NCI-H526 (cell line): ENCODE results near the gene CACNA1A.
A peak's percentile ranks its signal among the peaks of the same experiment; 100 is the strongest.

Source experiments
- DNase-seq, 2 experiments: peaks; one replicate each; lab custom pipeline; 2025; lab: John Stamatoyannopoulos, UW

Gene CACNA1A

GRCh38 chr19:13313875-13314274 lies 192.4 kb downstream of the CACNA1A start:
- no peak for DNase-seq

- DNase-seq = no peak
Observed at GRCh38 chr19:13309864-13310263, 196.4 kb downstream of the CACNA1A start.

- DNase-seq = no peak
Observed at GRCh38 chr19:13303381-13304129, 202.7 kb downstream of the CACNA1A start.

- DNase-seq = no peak
Observed at GRCh38 chr19:13302526-13303270, 203.6 kb downstream of the CACNA1A start.

GRCh38 chr19:13301627-13302334 lies 204.5 kb downstream of the CACNA1A start:
- DNase-seq = no peak

- DNase-seq = no peak
Observed at GRCh38 chr19:13300421-13301030, 205.8 kb downstream of the CACNA1A start.

GRCh38 chr19:13299838-13300237 lies 206.4 kb downstream of the CACNA1A start:
- peak in 1 of 2 experiments; percentile 11 for DNase-seq

GRCh38 chr19:13298565-13299481 lies 207.5 kb downstream of the CACNA1A start:
- DNase-seq = no peak

- no peak for DNase-seq
Observed at GRCh38 chr19:13297023-13297422, 209.3 kb downstream of the CACNA1A start.

GRCh38 chr19:13294812-13295567 lies 211.3 kb downstream of the CACNA1A start:
- DNase-seq = no peak

GRCh38 chr19:13291913-13292312 lies 214.4 kb downstream of the CACNA1A start:
- no peak for DNase-seq

- DNase-seq = no peak
Observed at GRCh38 chr19:13290741-13291140, 215.5 kb downstream of the CACNA1A start.

GRCh38 chr19:13289295-13289694 lies 217.0 kb downstream of the CACNA1A start:
- no peak for DNase-seq

GRCh38 chr19:13286195-13286985 lies 219.9 kb downstream of the CACNA1A start:
- no peak for DNase-seq

- no peak for DNase-seq
Observed at GRCh38 chr19:13284929-13285928, 221.1 kb downstream of the CACNA1A start.

GRCh38 chr19:13283871-13284270 lies 222.4 kb downstream of the CACNA1A start:
- no peak for DNase-seq

- no peak for DNase-seq
Observed at GRCh38 chr19:13282486-13283065, 223.7 kb downstream of the CACNA1A start.
